Fibroblast of skin of right biceps (primary cell): ENCODE results near the gene GREB1.

Source experiments
- DNase-seq: peaks from one replicate; pipeline ENCODE4 v3.0.0-alpha.2; 2013

The GREB1 gene

GRCh38 chr2:11687736-11688135 lies 153.9 kb downstream of the GREB1 start:
- no peak for DNase-seq

DNA sequence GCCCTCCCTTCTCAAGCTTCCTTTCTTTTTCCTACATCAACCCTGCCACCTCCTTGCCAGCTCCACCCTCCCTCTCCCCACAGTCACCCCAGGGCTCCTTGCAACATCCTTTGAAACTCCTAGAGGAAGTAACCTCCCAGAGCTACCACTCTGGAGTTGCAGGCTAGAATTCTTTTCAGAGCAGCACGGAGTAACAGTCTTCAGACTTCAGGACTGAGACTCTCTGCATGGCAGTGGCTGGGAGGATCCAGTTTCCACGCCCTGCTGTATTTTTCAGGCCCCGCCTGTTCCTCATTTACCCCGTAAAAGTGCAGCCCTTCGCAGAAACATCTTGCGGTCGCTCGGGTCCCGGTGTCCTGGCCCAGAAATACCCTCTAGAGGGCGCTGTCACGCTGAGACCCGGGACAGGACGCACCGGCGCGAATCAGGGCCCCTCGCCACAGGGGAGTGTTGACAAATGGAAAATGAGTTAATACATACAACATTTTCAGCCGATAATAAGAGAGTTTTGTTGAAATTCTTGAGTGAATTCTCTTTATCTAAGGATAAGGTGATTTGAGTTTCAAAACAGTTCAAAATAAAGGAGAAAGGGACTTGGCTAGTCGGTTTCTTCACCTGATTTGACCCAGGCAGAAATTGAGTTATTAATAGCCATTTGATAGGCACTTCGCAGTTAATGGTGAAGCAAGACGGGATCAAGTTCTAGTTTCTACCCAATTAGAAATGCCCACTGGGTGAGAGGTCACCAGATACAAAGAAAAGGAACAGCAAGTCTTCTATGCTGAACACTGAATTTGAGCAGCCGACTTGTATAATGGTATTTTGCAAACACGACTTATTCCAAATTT lies 154.6 kb downstream of the GREB1 start:
- peak; percentile 74 for DNase-seq

DNA sequence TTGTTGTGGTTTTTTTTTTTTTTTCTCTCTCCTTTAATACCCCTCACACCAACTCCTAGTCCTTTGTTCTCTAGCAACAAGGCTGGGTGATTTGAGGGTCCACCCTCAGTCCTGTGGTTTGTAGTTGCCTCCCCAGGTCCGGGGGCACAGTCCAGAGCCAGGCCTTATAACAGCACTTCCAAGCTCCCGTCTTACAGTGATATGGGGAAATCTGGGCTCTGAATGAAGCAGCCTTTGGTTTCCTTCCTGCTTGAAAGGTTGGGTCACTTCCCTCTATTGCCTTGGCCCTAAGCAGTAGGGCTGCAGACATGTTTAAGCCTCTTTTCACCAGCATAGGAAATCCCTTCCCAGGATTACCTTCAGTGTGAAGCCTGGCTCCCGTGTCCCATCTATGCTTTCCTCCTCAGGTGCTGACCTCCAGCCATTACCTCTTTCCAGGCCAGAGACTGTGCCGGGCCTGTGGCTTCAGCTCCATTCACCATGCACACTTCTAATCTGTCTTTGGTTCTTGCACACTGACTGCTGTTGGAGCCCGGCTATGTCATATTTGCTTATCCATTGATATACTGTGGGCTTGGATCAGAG lies 157.3 kb downstream of the GREB1 start:
- no peak for DNase-seq
